DMS114 treated with DMSO at 0.1 percent for 48 hours (cell line): ENCODE results near the gene UPF3A.
"Not testable (repeated sequence)": the region's sequence is repeated elsewhere in the genome, so short reads cannot be mapped to it uniquely, and the experiment has no call there.

Source experiments
- DNase-seq: peaks from one replicate; lab custom pipeline; 2025; ENCODE audit not compliant: unreplicated experiment; lab: John Stamatoyannopoulos, UW

UPF3A gene, protein sequence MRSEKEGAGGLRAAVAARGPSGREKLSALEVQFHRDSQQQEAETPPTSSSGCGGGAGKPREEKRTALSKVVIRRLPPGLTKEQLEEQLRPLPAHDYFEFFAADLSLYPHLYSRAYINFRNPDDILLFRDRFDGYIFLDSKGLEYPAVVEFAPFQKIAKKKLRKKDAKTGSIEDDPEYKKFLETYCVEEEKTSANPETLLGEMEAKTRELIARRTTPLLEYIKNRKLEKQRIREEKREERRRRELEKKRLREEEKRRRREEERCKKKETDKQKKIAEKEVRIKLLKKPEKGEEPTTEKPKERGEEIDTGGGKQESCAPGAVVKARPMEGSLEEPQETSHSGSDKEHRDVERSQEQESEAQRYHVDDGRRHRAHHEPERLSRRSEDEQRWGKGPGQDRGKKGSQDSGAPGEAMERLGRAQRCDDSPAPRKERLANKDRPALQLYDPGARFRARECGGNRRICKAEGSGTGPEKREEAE

DNA sequence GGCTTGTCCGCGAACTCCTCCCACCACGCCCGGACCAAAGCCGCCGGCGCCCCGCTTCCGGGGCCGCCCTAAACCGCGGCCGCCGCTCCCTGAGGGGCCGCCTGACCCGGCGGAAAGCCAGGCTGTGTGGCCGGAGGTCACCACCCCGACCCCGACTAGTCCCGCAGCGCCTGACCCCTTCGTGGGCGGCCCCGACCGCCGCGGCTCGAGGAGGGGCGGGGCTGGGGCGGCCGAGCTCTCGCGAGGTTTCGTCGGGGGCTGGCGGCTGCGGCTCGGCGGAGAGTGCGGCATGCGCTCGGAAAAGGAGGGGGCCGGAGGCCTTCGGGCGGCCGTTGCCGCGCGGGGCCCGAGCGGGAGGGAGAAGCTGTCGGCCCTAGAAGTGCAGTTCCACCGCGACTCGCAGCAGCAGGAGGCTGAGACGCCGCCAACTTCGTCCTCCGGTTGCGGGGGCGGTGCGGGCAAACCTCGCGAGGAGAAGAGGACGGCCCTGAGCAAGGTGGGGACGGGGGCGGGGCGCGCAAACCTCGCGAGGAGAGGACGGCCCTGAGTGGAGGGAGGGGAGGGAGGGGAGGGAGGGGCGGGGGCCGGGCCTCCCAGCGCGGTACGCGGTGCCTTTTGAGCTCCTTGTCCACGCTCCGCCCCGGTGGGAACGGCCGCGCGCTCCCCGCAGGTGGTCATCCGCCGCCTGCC is at the start of gene UPF3A:
UPF3A (plus strand) TSS at position 251 of the 690 bp plus-strand sequence; CDS start at position 290, 39 bp downstream.
- peak; percentile 44 for DNase-seq

DNA sequence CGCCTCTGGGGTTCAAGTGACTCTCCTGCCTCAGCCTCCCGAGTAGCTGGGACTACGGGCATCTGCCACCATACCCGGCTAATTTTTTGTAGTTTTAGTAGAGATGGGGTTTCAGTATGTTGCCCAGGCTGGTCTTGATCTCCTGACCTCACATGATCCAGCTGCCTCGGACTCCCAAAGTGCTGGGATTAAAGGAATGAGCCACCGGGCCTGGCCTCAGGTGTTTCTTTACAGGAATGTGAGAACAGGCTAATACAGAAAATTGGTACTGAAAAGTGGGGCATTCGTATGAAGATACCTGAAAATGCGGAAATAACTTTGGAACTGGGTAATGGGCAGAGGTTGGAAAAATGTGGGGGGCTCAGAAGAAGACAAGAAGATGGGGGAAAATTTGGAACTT is 49.5 kb upstream of the UPF3A start:
- DNase-seq: no peak

GRCh38 chr13:114234266-114234644 is 47.1 kb upstream of the UPF3A start:
- DNase-seq: no peak

DNA sequence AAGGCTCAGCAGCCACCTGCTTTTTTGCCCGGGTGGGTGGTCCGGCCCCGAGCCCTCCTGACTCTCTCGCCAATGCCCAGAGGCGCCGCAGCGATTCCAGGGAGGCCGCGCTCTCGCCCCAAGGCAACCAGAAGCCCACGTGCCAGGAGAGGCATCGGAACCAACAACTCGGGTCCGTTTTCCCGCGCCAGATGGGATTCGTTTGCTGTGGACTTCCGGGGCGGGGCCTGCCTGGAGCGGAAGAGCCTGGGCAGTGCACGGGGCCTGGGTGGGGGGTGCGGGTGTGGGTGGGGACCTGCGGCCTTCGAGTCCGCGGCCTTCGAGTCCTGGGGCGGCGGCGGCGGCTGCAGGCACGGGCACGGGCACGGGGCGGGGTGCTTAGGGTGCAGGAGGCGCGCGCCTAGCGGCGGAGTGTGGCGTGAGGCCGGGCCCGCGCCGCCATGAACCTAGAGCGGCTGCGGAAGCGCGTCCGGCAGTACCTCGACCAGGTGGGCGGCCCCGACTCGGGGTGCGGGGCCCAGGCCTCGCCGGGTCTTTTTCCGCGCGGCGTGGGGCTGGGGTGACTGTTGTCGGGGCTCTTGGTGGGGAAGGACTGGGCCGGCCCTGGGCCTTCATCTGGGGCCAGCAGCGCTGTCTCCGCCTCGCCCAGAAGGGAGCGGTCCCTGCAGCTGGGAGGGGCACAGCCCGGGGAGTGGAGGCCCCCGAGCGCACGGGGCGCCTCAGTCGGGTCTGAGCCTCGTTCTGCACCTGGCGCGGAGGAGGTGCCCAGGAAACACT is 46.6 kb upstream of the UPF3A start, which contains the start of gene CDC16:
CDC16 (plus strand) TSS at position 253 of the 777 bp plus-strand sequence; CDS start at position 441, 188 bp downstream.
- peak; percentile 73 for DNase-seq

GRCh38 chr13:114235697-114236096 is 45.7 kb upstream of the UPF3A start:
- DNase-seq: no peak

GRCh38 chr13:114236227-114236626 is 45.2 kb upstream of the UPF3A start:
- no peak for DNase-seq

- no peak for DNase-seq
These were observed 43.8 kb upstream of the UPF3A start for GRCh38 chr13:114237415-114238112.

- no peak for DNase-seq
These were observed 39.5 kb upstream of the UPF3A start for GRCh38 chr13:114241918-114242317.

GRCh38 chr13:114243971-114244370 is 37.4 kb upstream of the UPF3A start:
- no peak for DNase-seq

GRCh38 chr13:114244637-114245036 is 36.8 kb upstream of the UPF3A start:
- no peak for DNase-seq

- no peak for DNase-seq
These were observed 33.4 kb upstream of the UPF3A start for GRCh38 chr13:114248011-114248410.

DNA sequence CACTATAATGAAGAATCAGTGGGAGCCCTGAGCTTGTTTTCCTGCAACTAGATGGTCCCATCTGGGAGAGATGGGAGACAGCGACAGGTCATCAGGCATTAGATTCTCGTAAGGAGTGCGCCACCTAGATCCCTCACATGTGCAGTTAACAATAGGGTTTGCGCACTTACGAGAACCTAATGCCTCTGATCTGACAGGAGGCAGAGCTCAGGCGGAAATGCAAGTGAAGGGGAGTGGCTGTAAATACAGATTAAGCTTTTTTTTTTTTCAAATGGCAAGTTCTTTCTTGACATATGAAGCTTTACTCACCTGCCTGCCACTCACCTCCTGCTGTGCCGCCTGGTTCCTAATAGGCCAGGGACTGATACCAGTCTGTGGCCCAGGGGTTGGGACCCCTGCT is 32.3 kb upstream of the UPF3A start:
- DNase-seq: no peak

DNA sequence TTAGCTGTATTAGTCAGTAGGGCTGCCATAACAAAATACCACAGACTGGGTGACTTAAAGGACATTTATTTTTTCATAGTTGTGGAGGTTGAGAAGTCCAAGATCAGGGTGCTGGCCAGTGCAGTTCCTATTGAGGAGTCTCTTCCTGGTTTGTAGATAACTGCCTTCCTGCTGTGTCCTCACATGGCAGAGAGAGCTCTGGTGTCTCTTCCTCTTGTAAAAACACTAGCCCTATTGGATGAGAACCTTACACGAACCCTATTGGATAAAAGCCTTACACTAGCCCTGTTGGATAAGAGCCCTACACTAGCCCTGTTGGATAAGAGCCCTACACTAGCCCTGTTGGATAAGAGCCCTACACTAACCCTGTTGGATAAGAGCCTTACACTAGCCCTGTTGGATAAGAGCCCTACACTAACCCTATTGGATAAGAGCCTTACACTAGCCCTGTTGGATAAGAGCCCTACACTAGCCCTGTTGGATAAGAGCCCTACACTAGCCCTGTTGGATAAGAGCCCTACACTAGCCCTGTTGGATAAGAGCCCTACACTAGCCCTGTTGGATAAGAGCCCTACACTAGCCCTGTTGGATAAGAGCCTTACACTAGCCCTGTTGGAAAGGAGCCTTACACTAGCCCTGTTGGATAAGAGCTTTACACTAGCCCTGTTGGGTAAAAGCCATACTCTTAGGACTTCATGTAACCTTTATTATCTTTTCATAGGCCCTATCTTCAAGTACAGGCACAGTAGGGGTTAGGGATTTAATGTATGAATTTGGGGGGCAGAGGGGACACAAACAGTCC is 29.6 kb upstream of the UPF3A start:
- not testable (repeated sequence) for DNase-seq

DNA sequence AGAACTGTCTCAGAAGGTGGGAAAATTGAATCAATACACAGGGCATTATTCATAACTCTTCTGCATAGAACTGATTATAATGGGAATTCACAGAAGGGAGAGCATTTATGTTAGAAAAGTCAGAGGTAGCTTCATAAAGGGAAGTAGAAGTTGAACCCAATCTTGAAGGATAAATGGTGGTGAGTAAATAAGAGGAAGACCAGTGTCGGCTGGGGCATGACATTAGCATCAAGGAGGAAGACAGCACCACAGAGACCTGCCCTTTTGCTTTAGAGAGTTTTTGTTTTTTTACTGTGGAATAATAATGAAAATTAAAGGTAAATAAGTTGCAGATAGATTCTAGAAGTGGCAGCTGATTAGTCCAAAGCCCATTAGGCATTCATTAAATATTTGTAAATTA is 24.9 kb upstream of the UPF3A start:
- no peak for DNase-seq

GRCh38 chr13:114257014-114257413 is 24.4 kb upstream of the UPF3A start:
- no peak for DNase-seq

DNA sequence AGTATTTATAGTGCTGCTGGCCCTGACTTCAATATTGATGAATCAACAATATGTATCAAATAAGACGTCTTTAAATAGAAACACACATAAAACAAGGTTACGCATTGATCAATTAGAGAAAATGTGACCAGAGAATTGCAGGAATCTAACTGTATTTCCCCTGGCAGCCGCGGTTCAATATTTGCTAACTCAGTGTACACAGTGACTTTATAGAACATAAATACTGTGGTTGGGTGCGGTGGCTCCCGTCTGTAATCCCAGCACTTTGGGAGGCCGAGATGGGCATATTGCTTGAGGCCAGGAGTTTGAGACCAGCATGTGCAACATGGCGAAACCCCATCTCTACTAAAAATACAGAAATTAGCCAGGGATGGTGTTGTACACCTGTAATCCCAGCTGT is 22.8 kb upstream of the UPF3A start:
- DNase-seq: no peak

DNA sequence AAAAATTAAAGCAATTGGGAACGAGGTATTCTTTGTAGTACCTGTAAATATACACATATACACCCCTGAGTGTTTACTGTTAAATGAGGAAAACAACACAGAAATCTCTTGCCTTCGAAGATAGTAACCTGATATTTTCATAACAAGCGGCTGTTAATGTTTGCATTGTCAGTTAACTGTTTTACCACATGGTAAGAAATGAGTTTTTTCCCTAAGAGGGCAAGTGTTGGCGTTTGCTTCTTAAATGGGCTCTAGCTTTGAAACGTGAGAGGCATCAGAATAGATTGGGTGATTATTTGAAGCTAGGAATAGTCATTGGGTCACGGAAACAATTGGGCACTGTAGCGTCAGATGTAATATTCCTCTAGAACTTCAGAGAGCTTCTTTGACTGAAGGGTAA is 22.0 kb upstream of the UPF3A start:
- DNase-seq: no peak

- DNase-seq: no peak
These were observed 21.4 kb upstream of the UPF3A start for GRCh38 chr13:114259974-114260373.

DNA sequence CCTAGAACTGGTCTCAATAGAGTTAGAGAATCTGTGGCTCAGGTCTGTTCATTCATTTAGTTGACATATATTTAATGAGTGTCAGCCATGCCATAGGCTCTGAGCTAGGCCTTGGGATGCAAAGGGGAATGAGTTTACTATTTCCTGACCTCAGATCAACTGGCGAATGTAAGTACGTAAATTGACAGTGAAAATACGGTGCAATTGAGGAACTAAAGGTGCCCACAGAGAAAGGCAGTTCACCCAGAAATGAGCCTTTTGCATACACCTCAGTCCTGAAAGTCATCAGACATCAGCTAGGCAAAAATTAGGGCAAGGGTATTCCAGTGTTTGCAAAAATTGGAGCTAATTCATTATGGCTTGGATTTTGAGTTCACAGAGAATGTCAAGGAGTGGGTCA is 20.6 kb upstream of the UPF3A start:
- no peak for DNase-seq
